Endothelial cell of umbilical vein (primary cell): ENCODE results near the gene KIAA2012. TPM values are rescaled to one million over a fixed set of nuclear protein-coding genes. Genes with fewer than 3 reads are reported as not detected.

Source experiments
- BruUV-seq: library from RNA; stranded (reverse); fragments of 400-500 nt; replicated peaks from 2 replicates; lab custom pipeline; 2021; lab: Mats Ljungman, UMichigan
- CTCF ChIA-PET: fragments of 300-600, 350-600 bp; sonication (Branson Sonifier 250); formaldehyde crosslinking; loops from one replicate; lab custom pipeline; 2021; ENCODE audit warnings: antibody characterized with exemption, inconsistent platforms; lab: Charles Lee
- POLR2A ChIA-PET: fragments of 300-600, 350-600 bp; sonication (Branson Sonifier 250); formaldehyde crosslinking; loops from one replicate; lab custom pipeline; 2021; ENCODE audit warnings: antibody characterized with exemption, inconsistent platforms; lab: Charles Lee
- DNase-seq: peaks from one replicate; pipeline ENCODE4 v3.0.0-alpha.2; 2011; ENCODE audit warnings: low read depth, low spot score
- FAIRE-seq: peaks from 2 replicates; lab custom pipeline; 2011; peaks lifted over from hg19 to GRCh38; lab: Jason Lieb, UNC
- H2AFZ ChIP-seq: 2 replicates; pipeline ENCODE4 v1.6.0; 2012; ENCODE audit warnings: low read depth, low read length, control low read depth, inconsistent platforms
- H3K27ac ChIP-seq: 2 replicates; pipeline ENCODE4 v1.5.1; 2011; ENCODE audit warnings: low read depth, mild to moderate bottlenecking, control low read depth, low read length, moderate library complexity; ENCODE audit not compliant: insufficient read depth
- H3K27me3 ChIP-seq, 2 experiments: 2 replicates each; pipeline versions ENCODE4 v1.6.0 to v1.6.1; 2011; ENCODE audit warnings: low read length in 2 of 2, mixed read lengths in 1 of 2; ENCODE audit not compliant: control insufficient read depth in 2 of 2, insufficient read depth in 2 of 2
- H3K36me3 ChIP-seq, 2 experiments: 2 replicates in 1 of 2; 3 replicates in 1 of 2; pipeline ENCODE4 v1.5.1; 2011; ENCODE audit warnings: low read length in 2 of 2, mild to moderate bottlenecking in 1 of 2, moderate library complexity in 1 of 2; ENCODE audit not compliant: control insufficient read depth in 2 of 2, insufficient read depth in 2 of 2; ENCODE audit errors: extremely low read depth in 1 of 2
- H3K4me1 ChIP-seq: 3 replicates; pipeline ENCODE4 v1.5.1; 2011; ENCODE audit warnings: mild to moderate bottlenecking, low read length; ENCODE audit not compliant: control insufficient read depth, insufficient read depth; ENCODE audit errors: extremely low read depth
- H3K4me2 ChIP-seq: 2 replicates; pipeline ENCODE4 v1.6.1; 2011; ENCODE audit warnings: low read length, control low read depth, mixed read lengths; ENCODE audit not compliant: insufficient read depth
- H3K4me3 ChIP-seq, 3 experiments: fragments of 200-600 bp in 1 of 3; sonication (generic), shearing (Covaris generic) in 1 of 3; replicated peaks in 1 of 3; 2 replicates each; pipeline ENCODE4 v1.5.1; 2011 to 2016; ENCODE audit warnings: control low read depth in 3 of 3, low read length in 3 of 3, mild to moderate bottlenecking in 2 of 3, inconsistent platforms in 1 of 3, low read depth in 1 of 3, moderate library complexity in 1 of 3; ENCODE audit not compliant: insufficient read depth in 1 of 3
- H3K79me2 ChIP-seq: 2 replicates; pipeline ENCODE4 v1.6.0; 2012; ENCODE audit warnings: low read length, inconsistent platforms; ENCODE audit not compliant: control insufficient read depth, insufficient read depth
- H3K9ac ChIP-seq: replicated peaks from 2 replicates; pipeline ENCODE3; 2011; ENCODE audit warnings: low read length, control low read depth; ENCODE audit not compliant: insufficient read depth; ENCODE audit errors: extremely low read depth
- H3K9me1 ChIP-seq: replicated peaks from 3 replicates; pipeline ENCODE4 v1.6.0; 2011; ENCODE audit warnings: mild to moderate bottlenecking, low read length; ENCODE audit not compliant: control insufficient read depth, insufficient read depth; ENCODE audit errors: extremely low read depth
- H3K9me3 ChIP-seq: replicated peaks from 2 replicates; pipeline ENCODE4 v1.5.1; 2012; ENCODE audit warnings: low read length, inconsistent platforms; ENCODE audit not compliant: control insufficient read depth, insufficient read depth
- H4K20me1 ChIP-seq: replicated peaks from 2 replicates; pipeline ENCODE3; 2011; ENCODE audit warnings: mild to moderate bottlenecking, low read length; ENCODE audit not compliant: control insufficient read depth, insufficient read depth; ENCODE audit errors: extremely low read depth
- EZH2 ChIP-seq: IDR thresholded peaks from 2 replicates; pipeline ENCODE4 v1.6.1; 2012; ENCODE audit warnings: borderline replicate concordance, low read depth, mild to moderate bottlenecking, moderate library complexity, low read length, inconsistent platforms; ENCODE audit not compliant: severe bottlenecking
- FOS ChIP-seq: IDR thresholded peaks from 2 replicates; pipeline ENCODE4 v1.6.1; 2011; ENCODE audit warnings: mild to moderate bottlenecking, low read length, moderate library complexity, borderline replicate concordance; ENCODE audit not compliant: insufficient read depth
- GATA2 ChIP-seq: IDR thresholded peaks from 2 replicates; pipeline ENCODE4 v1.7.0; 2011; ENCODE audit warnings: low read depth, mild to moderate bottlenecking, moderate library complexity, mixed read lengths, low read length; ENCODE audit not compliant: insufficient read length, insufficient read depth
- JUN ChIP-seq: IDR thresholded peaks from 2 replicates; pipeline ENCODE4 v1.6.1; 2011; ENCODE audit warnings: borderline replicate concordance, low read depth; ENCODE audit not compliant: insufficient read length, insufficient read depth
- MYC ChIP-seq: IDR thresholded peaks from one replicate; pipeline ENCODE4 v1.6.1; 2011; ENCODE audit warnings: mild to moderate bottlenecking, low read depth, low read length
- POLR2A ChIP-seq: IDR thresholded peaks from 2 replicates; pipeline ENCODE4 v1.6.1; 2012; ENCODE audit warnings: low read depth, mild to moderate bottlenecking, control low read depth, low read length
- POLR2AphosphoS5 ChIP-seq: IDR thresholded peaks from 2 replicates; pipeline ENCODE4 v1.6.1; 2012; ENCODE audit warnings: low read depth, mild to moderate bottlenecking, control low read depth, low read length, moderate library complexity; ENCODE audit not compliant: insufficient read depth
- dilution Hi-C: fragments of 300-500 bp; cut with MboI; formaldehyde crosslinking; loops from one replicate; pipeline ENCODE4 v1.15.0; 2019; ENCODE audit warnings: low sequenced_read_pairs; ENCODE audit not compliant: extremely low pct_ligation_motif_present
- intact Hi-C: fragments of 100-400 bp; cut with micrococcal nuclease; formaldehyde crosslinking; loops from one replicate; pipeline ENCODE4 v1.10.0; 2022
- polyA plus RNA-seq, 4 experiments: library from polyadenylated mRNA; depleted of rRNA in 3 of 4; stranded (reverse) in 3 of 4; unstranded in 1 of 4; fragments of >200 nt; gene quantifications; 2 replicates each; pipeline versions ENCODE4 v1.2.1 to v1.2.3, GENCODE V29; 2011 to 2012; ENCODE audit warnings: missing spikeins in 1 of 4
- total RNA-seq: library from RNA; stranded (reverse); gene quantifications from 2 replicates; pipeline ENCODE4 v1.2.3, GENCODE V29; 2021
- TF ChIP-seq, protein P1 (sequence below), 2 donors: IDR thresholded peaks; 1 replicate in 1 of 2; 2 replicates in 1 of 2; pipeline ENCODE4 v1.5.1; 2011; ENCODE audit warnings: low read length in 2 of 2, mild to moderate bottlenecking in 2 of 2, moderate library complexity in 2 of 2, control low read depth in 1 of 2, inconsistent platforms in 1 of 2, low read depth in 1 of 2; ENCODE audit not compliant: insufficient read depth in 1 of 2; ENCODE audit errors: extremely low read depth in 1 of 2
- TF ChIP-seq, protein P2 (sequence below): IDR thresholded peaks from 2 replicates; pipeline ENCODE4 v1.6.1; 2011; ENCODE audit not compliant: insufficient read depth, insufficient read length

The KIAA2012 gene
- total and polyA plus RNA-seq, 2 donors (not counting 3 experiments of a cell fraction or from before 2014, with no cell fraction given) = not detected

DNA sequence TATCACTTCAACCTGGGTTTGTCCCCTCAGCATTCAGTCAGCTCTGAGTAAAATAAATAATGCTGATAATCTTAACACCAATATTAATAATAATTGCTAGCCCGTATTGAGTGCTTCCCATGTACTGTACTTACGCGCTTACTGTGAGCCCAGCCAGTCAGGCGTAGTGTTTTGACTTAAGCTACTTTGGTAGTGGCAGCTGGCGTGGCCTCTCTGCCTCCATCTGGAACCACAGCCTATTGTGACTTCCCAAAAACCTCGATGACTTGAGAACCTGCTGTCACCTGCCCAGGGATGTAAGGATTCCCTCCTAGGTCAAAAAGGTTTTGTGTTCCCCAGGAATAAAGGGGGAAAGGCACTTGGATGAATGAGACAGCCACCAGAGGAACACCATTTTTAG lies 112.1 kb downstream of the KIAA2012 start:
- no peak for FAIRE-seq
- CTCF ChIA-PET = interaction anchor here (2.1 kb wide), 1 partner anchor 324 kb away, joined by 10 read pairs; no protein-coding TSS in a partner anchor
- H3K9ac ChIP-seq = no peak overlapping the region
- H3K4me2 ChIP-seq = no peak overlapping the region
- POLR2A ChIA-PET = interaction anchor here (0.6 kb wide), 1 partner anchor 195 kb away, joined by 3 read pairs; no protein-coding TSS in a partner anchor
- TF ChIP-seq, protein P1, sequence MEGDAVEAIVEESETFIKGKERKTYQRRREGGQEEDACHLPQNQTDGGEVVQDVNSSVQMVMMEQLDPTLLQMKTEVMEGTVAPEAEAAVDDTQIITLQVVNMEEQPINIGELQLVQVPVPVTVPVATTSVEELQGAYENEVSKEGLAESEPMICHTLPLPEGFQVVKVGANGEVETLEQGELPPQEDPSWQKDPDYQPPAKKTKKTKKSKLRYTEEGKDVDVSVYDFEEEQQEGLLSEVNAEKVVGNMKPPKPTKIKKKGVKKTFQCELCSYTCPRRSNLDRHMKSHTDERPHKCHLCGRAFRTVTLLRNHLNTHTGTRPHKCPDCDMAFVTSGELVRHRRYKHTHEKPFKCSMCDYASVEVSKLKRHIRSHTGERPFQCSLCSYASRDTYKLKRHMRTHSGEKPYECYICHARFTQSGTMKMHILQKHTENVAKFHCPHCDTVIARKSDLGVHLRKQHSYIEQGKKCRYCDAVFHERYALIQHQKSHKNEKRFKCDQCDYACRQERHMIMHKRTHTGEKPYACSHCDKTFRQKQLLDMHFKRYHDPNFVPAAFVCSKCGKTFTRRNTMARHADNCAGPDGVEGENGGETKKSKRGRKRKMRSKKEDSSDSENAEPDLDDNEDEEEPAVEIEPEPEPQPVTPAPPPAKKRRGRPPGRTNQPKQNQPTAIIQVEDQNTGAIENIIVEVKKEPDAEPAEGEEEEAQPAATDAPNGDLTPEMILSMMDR (IDR thresholded peaks at IDR 0.05; ENCODE audit: extremely low read depth in 1 of 2, insufficient read depth in 1 of 2, low read depth in 1 of 2, low read length in 2 of 2) = no peak
- TF ChIP-seq POLR2AphosphoS5 (no peak), EZH2 (no peak), MYC (no peak), JUN (no peak), GATA2 (no peak), FOS (no peak), POLR2A (no peak)
- TF ChIP-seq, protein P2, sequence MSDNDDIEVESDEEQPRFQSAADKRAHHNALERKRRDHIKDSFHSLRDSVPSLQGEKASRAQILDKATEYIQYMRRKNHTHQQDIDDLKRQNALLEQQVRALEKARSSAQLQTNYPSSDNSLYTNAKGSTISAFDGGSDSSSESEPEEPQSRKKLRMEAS = no peak
- H3K4me3 ChIP-seq = no peak overlapping the region
- H3K9me1 ChIP-seq = no peaks in the 10 kb centered on the region
- H3K27ac ChIP-seq = no peak overlapping the region
- H3K27me3 ChIP-seq = no peaks in the 10 kb centered on the region
- no peaks in the 10 kb centered on the region for H3K36me3 ChIP-seq
- no peaks in the 10 kb centered on the region for H3K79me2 ChIP-seq
- dilution Hi-C loops (no loop called here), intact Hi-C loops (no loop called here)
- BruUV-seq = no TSS peak
- H2AFZ ChIP-seq = no peak overlapping the region
- H3K4me1 ChIP-seq = peaks cover 8% of the 10 kb centered on the region
- peak; percentile 9 for DNase-seq
- no peaks in the 10 kb centered on the region for H4K20me1 ChIP-seq
- no peaks in the 10 kb centered on the region for H3K9me3 ChIP-seq
